Nephron (organoid): ENCODE data around the gene MTERF4.

ENCODE experiments used
- H3K27ac Mint-ChIP-seq, 3 experiments: 2 replicates each; pipeline ENCODE4 v1.8.0; 2020; ENCODE audit warnings: mixed read lengths in 3 of 3, mild to moderate bottlenecking in 2 of 3, moderate library complexity in 1 of 3
- H3K27me3 Mint-ChIP-seq: 2 replicates; pipeline ENCODE4 v1.8.0; 2021; ENCODE audit warnings: low read depth, mild to moderate bottlenecking, moderate library complexity, mixed read lengths
- H3K36me3 Mint-ChIP-seq: 2 replicates; pipeline ENCODE4 v1.8.0; 2020; ENCODE audit warnings: low read depth, mixed read lengths
- H3K4me1 Mint-ChIP-seq: 2 replicates; pipeline ENCODE4 v1.8.0; 2020; ENCODE audit warnings: mixed read lengths
- H3K4me3 Mint-ChIP-seq, 3 experiments: 2 replicates each; pipeline ENCODE4 v1.8.0; 2020; ENCODE audit warnings: mild to moderate bottlenecking in 3 of 3, mixed read lengths in 3 of 3, moderate library complexity in 2 of 3
- H3K9me3 Mint-ChIP-seq: 2 replicates; pipeline ENCODE4 v1.8.0; 2020; ENCODE audit warnings: mixed read lengths
- TF ChIP-seq, protein P1 (sequence below), 3 experiments: fragments of 200-600 bp; sonication (generic); IDR thresholded peaks; one replicate each; pipeline ENCODE4 v1.5.0; 2021; ENCODE audit warnings: antibody characterized with exemption in 3 of 3; ENCODE audit not compliant: unreplicated experiment in 3 of 3

The MTERF4 gene

GRCh38 chr2:241131531-241131930, 29.4 kb upstream of the MTERF4 start:
- Mint-ChIP-seq H3K4me1 (no peaks in the 10 kb centered on the region), H3K27me3 (peaks cover 10% of the 10 kb centered on the region)

GRCh38 chr2:241130316-241130715, 28.2 kb upstream of the MTERF4 start:
- Mint-ChIP-seq H3K4me3 (no peak overlapping the region), H3K27me3 (peaks cover 10% of the 10 kb centered on the region), H3K4me1 (no peaks in the 10 kb centered on the region), H3K27ac (peak overlapping the region in 1 of 3 experiments; percentile 19), H3K9me3 (no peaks in the 10 kb centered on the region), H3K36me3 (peaks cover 19% of the 10 kb centered on the region)
- TF ChIP-seq, protein P1, sequence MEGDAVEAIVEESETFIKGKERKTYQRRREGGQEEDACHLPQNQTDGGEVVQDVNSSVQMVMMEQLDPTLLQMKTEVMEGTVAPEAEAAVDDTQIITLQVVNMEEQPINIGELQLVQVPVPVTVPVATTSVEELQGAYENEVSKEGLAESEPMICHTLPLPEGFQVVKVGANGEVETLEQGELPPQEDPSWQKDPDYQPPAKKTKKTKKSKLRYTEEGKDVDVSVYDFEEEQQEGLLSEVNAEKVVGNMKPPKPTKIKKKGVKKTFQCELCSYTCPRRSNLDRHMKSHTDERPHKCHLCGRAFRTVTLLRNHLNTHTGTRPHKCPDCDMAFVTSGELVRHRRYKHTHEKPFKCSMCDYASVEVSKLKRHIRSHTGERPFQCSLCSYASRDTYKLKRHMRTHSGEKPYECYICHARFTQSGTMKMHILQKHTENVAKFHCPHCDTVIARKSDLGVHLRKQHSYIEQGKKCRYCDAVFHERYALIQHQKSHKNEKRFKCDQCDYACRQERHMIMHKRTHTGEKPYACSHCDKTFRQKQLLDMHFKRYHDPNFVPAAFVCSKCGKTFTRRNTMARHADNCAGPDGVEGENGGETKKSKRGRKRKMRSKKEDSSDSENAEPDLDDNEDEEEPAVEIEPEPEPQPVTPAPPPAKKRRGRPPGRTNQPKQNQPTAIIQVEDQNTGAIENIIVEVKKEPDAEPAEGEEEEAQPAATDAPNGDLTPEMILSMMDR (IDR thresholded peaks at IDR 0.05; ENCODE audit: unreplicated experiment in 3 of 3): no peak

More at GRCh38 chr2:241131531-241131930, 29.4 kb upstream of the MTERF4 start:
- no peaks in the 10 kb centered on the region for H3K9me3 Mint-ChIP-seq
- TF ChIP-seq, protein P1 (IDR thresholded peaks at IDR 0.05; ENCODE audit: unreplicated experiment in 3 of 3): no peak
- no peak overlapping the region for H3K27ac Mint-ChIP-seq
- peaks cover 19% of the 10 kb centered on the region for H3K36me3 Mint-ChIP-seq
- no peak overlapping the region for H3K4me3 Mint-ChIP-seq

DNA sequence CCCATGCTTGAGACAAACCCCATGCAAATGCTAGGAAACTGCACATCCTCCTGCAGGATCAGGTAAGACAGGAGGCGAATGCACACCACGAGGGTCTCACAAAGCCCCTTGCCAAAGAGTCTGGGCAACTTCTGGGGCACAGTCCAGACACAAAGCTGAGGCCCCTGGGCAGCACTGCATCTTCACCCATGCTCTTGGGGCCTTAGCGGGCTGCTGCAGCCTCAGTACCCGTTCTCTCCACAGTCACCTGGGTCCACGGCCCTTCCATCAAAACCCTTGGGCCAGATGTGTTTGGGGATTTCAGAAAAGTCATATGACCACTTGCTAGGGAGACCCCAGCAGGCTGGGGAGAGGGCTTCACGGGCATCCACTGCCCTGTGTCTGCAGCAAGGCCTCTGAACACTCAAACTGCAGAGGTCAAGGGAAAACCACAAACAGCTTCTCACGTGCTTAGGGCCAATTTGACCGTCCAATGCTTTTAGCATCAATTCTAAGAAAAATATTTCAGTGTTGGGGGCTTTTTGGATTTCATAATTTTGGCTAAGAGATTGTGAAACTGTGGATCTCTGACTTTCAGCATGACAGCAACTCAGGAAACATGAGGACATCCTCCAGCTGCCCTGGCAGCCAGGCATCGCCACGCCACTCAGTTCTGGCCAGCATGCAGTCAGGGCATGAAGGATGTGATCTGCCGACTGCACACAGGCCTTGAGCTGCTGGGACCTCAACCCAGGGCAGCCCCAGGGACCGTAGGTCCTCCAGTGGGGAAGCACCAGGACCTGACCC, 27.2 kb upstream of the MTERF4 start:
- H3K27ac Mint-ChIP-seq: no peak overlapping the region
- no peak overlapping the region for H3K4me3 Mint-ChIP-seq
- H3K27me3 Mint-ChIP-seq: peaks cover 6% of the 10 kb centered on the region
- peaks cover 19% of the 10 kb centered on the region for H3K36me3 Mint-ChIP-seq
- H3K9me3 Mint-ChIP-seq: no peaks in the 10 kb centered on the region
- no peaks in the 10 kb centered on the region for H3K4me1 Mint-ChIP-seq
- TF ChIP-seq, protein P1 (IDR thresholded peaks at IDR 0.05; ENCODE audit: unreplicated experiment in 3 of 3): no peak

- Mint-ChIP-seq H3K36me3 (peaks cover 14% of the 10 kb centered on the region), H3K27me3 (peaks cover 3% of the 10 kb centered on the region), H3K9me3 (no peaks in the 10 kb centered on the region), H3K27ac (no peak overlapping the region), H3K4me3 (no peak overlapping the region), H3K4me1 (no peaks in the 10 kb centered on the region)
- TF ChIP-seq, protein P1 (IDR thresholded peaks at IDR 0.05; ENCODE audit: unreplicated experiment in 3 of 3): no peak
Measured at GRCh38 chr2:241128266-241128665, 26.2 kb upstream of the MTERF4 start.

DNA sequence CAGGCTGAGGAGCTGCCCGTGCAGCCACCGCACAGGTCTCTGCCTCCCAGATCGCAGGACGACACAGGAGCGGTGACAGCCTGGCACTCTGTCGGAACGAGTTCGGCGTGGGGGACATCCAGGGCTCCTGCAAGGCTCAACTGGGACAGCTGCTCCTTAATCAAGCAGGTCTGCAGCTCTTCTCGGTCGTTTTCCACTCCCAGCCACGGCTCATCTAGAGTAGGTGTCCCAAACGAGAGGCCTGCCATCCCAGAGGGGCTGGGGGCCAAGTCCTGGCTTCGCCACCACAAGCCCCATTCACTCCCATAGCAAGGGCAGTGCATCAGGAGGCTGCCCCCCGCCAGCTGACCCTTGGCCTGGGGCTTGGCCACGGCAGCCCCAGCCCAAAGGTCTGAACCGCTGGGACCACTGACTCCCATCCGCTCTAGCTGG, 24.7 kb upstream of the MTERF4 start:
- Mint-ChIP-seq H3K4me1 (no peaks in the 10 kb centered on the region), H3K4me3 (no peak overlapping the region), H3K27me3 (no peaks in the 10 kb centered on the region), H3K9me3 (no peaks in the 10 kb centered on the region), H3K36me3 (peaks cover 7% of the 10 kb centered on the region), H3K27ac (no peak overlapping the region)
- TF ChIP-seq, protein P1 (IDR thresholded peaks at IDR 0.05; ENCODE audit: unreplicated experiment in 3 of 3): no peak

GRCh38 chr2:241126201-241126611, 24.1 kb upstream of the MTERF4 start:
- TF ChIP-seq, protein P1 (IDR thresholded peaks at IDR 0.05; ENCODE audit: unreplicated experiment in 3 of 3): no peak
- Mint-ChIP-seq H3K4me1 (no peaks in the 10 kb centered on the region), H3K36me3 (peaks cover 11% of the 10 kb centered on the region), H3K27ac (no peak overlapping the region), H3K27me3 (no peaks in the 10 kb centered on the region), H3K9me3 (no peaks in the 10 kb centered on the region), H3K4me3 (no peak overlapping the region)
